ENCODE data around the gene DLX4.
A peak's percentile ranks its signal among the peaks of the same experiment; 100 is the strongest.

Gene DLX4

GRCh38 chr17:49968405-49969133 is 421 bp upstream of the DLX4 start:
- DNase-seq (ENCODE audit: low spot score): no peak

GRCh38 chr17:49969795-49970389 is 902 bp downstream of the DLX4 start:
- no peak for DNase-seq (ENCODE audit: low spot score)

DNA sequence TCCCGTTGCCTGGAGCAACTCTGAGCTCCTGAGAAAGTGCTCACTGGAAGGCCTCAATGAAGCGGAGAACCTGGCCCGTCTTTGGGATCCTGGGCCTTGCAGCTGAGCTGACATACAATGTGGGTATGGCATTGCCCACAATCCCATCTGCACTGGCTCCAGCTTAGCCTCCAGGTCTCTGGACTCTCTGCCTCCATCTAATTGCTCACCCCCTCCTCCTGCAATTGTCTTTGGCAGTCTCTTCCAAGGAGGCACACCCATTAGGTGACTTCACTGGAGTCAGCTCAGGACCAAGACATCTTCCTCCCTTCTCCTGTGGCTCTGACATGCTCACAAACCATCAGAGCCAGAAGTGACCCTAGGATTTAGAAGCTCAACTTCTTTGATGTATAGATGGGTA is 1.5 kb downstream of the DLX4 start:
- DNase-seq (ENCODE audit: low spot score): no peak

DNA sequence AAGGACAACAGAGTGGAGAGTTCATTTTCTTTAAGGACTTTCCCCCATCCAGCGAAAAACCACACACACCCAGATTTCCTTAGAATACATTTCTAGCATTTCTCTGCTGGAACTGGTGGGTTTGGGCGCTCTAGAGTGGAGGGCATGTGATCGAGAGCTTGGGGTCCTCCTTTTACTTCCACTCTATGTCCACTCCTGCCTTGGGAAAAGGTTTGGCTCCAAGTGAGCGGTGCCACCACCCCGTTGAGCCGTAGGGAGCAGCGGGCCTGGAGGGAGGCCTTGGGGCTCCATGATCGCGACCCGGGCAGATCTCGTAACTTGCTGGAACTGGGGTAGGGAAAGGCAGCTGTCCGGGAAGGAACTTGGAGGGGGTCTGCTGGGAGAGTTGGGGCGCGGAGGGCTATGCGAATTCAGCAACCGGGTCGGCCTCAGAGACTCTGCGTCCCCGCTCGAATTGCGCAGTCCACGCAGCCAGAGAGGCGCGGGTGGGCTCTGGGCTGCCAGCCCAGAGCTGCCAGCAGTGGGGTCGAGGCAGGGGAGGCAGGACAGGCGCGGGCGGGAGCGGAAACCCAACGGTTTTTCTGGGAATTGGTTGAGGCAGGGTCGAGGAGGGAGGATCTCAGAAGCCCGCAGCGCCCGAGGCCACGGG is 2.3 kb downstream of the DLX4 start:
- no peak for DNase-seq (ENCODE audit: low spot score)

DNA sequence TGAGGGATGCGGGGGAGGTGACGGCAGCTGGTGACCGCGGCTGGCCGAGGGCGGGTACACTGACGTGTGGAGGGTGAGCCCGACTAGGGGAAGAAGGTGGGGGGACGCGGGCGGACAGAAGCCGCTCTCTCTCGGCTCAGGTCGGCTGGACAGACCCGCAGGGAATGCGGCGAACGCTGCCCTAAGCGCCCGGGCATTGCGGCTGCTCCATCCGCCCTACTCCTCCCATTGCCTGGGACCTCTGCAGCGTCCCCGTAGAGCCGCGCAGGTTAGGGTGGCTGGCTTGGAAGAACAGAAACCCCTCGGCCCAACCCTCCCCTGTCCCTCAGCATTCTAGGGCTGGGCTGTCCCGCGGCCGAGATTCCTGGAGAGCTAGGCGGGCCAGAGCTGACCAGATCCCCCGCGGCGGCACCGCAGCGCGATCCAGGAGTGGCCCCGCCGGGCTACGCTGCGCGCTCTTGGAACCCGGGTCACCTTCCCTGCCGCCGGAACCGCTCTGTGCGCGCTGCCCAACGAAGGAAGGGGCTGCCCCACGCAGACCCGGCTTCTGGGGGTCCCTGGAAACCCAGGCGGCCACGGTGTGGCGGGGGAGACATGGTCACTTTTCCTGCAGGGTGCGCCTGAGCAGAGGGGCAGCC is 3.0 kb downstream of the DLX4 start:
- no peak for DNase-seq (ENCODE audit: low spot score)

DNA sequence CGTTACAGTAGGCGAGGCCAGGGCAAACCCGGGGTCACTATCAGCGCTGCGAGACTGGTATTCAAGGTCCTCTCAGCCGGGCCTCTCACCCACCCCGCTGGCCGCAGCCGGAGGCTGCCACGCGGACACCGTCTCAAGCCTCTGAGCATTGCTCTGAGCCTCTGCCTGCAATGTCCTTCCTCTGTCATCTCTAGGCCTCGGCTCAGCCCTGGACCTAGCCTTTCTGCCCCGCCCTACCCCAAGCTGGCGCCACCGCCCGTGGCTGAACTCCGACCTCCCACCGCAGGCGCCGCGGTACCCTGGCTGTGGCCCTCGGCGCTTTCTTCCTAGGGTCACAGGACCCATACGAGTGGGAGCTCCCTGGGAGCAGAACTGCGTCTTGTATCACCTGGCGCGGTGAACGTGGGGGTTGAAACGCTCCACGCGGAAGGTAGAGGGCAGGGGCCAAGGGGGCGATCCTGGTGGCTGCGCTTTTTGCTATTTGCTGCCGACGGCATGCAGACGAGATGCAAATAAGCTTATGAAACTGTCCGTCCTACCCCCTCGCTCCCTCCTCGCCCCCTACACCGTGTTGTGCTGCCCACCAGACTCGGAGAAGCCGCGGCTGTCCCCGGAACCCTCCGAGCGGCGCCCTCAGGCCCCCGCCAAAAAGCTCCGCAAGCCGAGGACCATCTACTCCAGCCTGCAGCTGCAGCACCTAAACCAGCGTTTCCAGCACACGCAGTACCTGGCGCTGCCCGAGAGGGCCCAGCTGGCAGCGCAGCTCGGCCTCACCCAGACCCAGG is 3.7 kb downstream of the DLX4 start:
- no peak for DNase-seq (ENCODE audit: low spot score)

DNA sequence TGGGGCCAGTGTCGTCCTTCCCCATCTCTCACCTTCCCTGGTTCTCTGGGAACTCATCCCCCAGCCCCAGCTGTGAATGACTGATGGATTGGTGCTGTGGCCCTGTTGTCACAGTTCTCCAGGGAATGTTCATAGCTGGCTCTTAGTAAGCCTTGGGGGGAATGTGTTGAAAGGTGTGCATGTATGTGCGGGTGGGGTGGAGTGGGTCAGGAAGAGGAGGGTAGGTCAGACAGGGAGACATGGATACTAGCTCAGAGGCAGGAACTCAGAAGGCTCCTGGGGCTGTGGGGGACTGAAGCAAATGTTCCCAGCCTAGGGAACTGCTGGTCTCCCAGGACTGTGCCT is 4.3 kb downstream of the DLX4 start:
- no peak for DNase-seq (ENCODE audit: low spot score)

DNA sequence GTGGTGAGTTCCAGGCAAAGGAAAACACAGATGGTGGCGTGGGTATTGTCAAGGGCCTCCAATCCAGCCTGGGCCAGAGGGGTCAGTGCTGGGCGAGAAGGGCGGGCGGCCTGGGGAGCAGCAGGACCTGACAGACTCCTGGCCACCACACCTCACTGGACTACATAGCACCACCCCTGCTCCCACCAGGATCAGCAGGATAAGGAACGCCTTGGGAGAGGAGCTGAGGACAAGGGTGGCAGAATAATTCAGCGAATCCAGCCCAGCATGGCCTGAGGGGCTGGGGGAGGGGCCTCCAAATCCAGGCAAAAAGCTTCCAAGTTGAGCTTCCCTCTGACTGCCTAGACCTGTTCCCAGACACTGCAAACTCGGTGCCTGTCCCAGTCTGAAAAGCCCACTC is 6.5 kb downstream of the DLX4 start:
- no peak for DNase-seq (ENCODE audit: low spot score)

GRCh38 chr17:49976163-49976827 is 7.3 kb downstream of the DLX4 start:
- no peak for DNase-seq (ENCODE audit: low spot score)

DNA sequence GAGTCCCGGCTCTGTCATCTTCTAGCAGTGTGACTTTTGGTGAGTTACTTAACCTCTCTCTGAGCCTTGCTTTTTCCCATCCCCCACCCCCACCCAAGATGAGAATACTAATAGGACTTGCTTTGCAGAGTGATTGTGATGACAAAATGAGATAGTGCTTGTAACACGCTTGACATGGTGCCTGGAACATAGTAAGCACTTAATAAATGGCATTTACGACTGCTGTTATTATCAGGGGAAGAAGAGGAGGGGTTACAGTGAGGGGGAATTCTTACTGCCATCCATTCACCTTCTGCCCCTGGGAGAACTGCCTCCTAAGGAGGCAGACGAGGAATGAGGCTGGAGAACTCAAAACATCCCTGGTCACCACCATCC is 7.8 kb downstream of the DLX4 start:
- DNase-seq (ENCODE audit: low spot score): no peak

DNA sequence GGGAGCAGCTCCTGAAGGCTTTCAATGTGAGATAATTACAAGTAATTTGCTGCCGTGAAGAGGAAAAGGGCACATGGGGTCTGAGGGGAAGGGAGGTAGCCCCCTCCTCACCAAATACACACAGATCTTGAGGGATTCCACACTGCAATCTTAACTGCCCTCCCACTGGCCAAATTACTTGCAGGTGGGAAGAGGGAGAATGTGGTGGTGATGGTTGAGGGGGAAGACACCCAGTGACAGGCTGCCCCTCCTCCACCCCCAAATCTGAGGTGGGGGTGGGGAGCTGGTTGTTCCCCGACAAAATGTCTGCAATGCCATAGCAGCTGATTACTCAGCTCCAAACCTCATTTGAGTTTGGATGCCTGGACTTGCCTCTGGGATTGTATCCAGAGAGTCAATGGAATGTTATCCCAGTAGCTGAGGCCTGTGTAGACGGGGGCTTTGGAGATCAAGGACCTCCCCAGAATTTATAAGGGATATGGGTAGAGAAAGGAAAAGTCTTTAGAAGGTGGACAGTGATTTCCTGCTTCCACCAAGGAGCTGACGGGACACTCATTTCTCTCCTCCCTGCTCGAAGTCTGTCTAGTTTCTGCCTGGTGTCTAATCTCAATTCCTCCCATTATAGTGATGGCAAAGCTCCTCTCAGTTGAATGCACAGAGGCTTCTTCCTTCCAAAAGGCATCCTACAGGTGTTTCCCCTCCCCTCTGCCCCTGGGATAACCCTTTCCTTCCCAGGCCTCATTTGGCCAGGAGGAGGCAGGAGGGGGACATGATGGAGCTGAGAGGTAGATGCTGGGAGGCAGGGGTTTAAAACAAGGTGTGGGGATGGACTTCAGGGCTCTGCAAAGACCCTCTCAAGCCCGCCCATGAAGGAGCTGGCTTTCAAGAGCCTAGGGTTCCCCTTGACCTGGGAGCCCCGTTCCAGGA is 8.7 kb downstream of the DLX4 start:
- no peak for DNase-seq (ENCODE audit: low spot score)

DNA sequence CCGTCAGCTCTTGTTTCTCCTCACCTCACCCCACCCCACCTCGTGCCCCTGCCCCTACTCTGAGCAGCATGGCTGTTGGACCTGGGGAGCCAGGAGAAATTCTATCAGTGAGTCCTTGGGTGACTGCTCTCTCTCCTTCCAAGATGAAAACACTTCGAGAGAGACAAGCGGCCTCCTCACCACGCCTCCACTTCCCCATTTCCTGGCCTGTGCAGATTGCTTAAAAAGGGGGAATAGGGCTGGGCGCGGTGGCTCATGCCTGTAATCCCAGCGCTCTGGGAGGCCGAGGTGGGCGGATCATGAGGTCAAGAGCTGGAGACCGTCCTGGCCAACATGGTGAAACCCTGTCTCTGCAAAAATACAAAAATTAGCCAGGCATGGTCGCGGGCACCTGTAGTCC is 9.5 kb downstream of the DLX4 start:
- no peak for DNase-seq (ENCODE audit: low spot score)

DNA sequence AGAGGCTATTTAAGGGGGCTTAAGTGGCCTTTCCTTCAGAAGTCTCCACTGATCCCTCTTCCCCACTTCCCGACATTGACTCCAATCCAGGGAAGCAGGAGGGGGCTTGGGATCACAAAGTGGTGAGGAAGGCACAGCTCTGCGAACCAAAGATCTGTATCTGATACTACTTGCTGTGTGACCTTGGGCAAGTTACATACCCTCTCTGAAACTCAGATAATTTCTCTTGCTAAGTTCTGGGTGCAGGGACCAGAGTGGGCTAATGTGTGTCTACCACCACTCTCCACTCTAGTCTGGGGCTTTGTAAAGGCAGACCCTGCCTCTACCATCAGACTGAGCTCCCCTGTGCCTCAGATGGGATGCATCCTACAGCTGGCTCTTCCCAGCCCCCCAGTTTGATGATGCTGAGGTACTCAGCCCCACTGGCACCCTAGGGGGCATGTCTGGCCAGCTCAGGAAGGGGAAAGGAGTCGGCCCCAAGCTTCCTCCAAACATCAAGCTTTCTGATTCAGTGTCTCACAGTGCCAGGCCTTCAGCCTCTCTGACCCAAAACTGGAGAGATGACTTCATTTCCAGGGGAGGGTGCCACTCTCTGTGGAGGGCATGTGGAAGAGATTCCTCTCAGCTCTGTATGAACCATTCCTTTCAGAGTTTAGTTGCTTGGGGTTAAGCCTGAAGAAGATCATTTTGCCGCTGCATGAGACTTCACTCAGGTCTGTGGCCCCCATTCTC is 10.9 kb downstream of the DLX4 start:
- DNase-seq (ENCODE audit: low spot score): no peak

DNA sequence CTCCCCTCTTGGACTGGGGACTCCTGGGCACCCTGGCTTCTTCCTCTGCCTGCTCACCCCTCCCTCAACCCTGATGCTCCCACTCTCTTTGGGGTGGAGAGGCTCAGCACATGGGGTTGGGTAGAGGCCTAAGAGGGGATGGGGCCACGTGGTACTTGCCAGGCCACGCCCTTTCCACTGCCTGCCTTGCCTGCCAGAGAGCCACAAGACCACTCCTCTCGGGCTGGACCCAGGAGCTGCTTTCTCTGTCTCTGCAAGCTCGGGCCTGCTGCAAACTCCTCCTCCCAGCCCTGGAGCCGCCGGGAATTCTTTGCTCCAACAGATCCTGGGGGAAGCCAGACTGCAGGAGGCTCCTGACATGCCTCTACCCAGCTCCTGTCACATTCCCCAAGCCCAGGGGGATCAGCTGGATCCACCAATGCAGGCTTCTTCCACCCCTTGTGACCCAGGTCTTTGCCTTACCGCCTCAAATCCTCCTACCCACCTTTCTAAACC is 11.8 kb downstream of the DLX4 start:
- no peak for DNase-seq (ENCODE audit: low spot score)

DNA sequence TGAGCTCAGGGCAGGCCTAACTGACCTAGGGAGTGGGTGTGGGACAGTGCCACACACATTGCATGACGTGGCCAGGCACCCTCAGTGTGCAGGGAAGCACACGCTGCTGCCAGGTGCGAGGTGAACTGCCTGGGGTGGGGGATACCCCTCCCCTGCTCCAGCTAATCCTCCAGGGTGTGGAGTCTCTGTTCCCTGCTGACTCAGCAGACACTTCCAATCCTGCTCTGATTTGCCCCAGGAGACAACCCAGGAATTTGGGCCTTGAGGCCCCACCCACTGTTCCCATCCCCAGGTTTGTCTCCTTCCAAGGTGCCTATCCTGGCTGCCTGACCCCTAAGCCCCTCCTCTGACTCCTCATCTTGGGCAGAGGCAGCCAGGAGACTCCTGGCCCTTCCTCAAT is 15.3 kb downstream of the DLX4 start:
- no peak for DNase-seq (ENCODE audit: low spot score)

DNA sequence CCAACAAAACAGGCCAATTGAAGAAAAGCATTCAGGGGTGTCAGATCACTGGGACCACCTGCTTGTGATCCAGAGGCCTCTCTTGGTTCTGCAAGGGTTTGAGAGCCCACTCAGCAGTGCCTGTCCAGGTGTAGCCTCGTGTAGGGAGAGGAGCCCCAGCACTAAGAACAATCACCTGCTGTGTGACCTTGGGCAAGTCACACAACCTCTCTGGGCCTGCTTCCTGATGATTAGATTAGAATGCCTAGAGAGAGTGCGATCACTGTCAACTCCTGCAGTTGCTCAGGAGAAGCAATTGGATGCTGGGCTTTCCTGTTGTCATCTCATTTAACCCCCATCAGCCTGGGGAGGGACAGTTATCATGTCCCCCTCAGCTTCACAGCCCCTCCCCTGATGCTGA is 15.8 kb downstream of the DLX4 start:
- DNase-seq (ENCODE audit: low spot score): no peak

DNA sequence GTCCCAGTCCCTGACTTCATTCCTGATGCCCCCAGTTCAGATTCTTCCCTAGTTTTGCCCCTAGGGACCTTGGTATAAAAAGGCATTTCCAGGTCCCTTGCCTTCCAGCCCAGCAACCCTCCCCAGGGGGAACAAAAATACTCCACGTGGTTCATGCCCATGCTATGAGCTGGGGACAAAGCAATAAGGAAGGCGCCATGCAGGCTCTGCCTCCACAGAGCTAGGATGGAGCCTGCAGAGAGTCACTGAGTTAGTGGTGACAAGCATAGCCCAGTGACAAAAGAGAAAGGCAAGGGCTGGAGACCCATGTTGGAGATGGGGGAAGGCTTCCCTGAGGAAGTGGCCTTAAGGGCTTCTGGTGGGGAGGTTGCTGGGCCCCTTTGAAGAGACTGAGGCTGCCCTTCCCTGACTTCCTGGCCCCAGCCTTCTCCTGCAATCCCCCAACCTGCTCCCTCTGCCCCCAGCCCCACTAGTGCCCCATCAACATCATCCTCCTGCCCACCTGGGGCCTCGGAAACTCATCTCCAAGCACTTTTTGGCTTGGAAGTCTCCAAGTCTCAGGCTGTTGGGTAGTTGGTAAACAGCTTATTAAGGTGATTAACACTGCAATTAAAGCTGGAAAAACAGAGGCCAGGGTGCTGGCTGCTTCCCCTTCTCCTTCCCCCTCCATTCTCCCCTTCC is 16.5 kb downstream of the DLX4 start:
- no peak for DNase-seq (ENCODE audit: low spot score)

DNA sequence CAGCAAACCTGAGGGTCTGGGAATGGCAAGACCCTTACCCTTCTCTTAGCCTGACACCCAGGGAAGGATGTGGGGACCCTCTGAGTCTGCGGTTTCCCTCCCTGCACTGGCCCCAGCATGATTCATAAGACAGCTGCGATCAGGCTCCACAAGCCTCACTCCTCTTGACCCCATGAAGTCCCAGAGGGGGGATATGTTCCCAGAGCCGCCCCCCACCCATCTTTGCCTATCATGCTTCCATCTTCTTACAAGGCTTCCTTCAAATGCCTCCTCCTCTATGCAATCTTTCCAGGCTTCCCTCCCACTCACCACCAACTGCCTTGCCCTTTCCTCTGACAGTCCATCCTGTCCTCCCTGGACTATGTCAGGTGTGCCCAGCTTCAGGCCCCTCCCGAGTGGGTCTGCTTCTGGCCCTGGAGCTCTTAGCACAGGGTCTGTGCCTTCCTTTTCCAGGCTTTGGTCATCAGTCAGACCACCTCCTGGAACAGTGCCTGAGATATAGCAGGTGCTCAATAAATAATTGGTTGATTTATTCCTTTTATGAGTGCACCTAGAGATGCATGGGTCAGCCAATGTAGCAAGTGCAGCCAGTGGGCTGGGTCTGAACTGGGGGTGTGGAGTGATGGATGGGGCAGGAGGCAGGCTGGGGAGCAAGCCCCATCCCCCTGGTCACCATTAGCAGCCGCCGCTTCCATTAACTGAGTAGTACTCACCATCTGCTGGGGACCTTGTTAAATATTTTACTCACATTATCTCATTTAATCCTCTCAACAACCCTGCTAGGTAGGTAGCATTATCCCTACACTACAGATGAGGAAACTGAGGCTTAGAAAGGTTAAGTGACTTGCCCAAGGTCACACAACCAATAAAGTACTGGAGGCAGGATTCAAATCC is 17.7 kb downstream of the DLX4 start:
- peak; percentile 51 for DNase-seq (ENCODE audit: low spot score)

- no peak for DNase-seq (ENCODE audit: low spot score)
Observed at GRCh38 chr17:49987290-49987585, 18.2 kb downstream of the DLX4 start.
